Activated T-helper 17 cell treated with anti-CD3 and anti-CD28 coated beads, Interleukin-2, amount 50 U/mL, for 72 hours (primary cell): ENCODE data around the gene ZBTB33. TPM values are rescaled to one million over a fixed set of nuclear protein-coding genes. Genes with fewer than 3 reads are reported as not detected.

Experiments used
- total RNA-seq, 2 donors: library from RNA; stranded (reverse); gene quantifications; one replicate each; pipeline ENCODE4 v1.2.3, GENCODE V29; 2022

ZBTB33 gene
- total RNA-seq, 2 donors from 2014 or later = 14.4 to 14.7 TPM

Other genes with a start within 250 kb of the ZBTB33 start
- gene RHOXF2B, start 173.1 kb upstream of the ZBTB33 start, total RNA-seq = not detected
- under 1 TPM in 1 of 2 donors, not detected in 1; 0.37 TPM for gene RHOXF1, start 134.9 kb upstream of the ZBTB33 start, total RNA-seq
- gene RHOXF2, start 92.2 kb upstream of the ZBTB33 start, total RNA-seq = under 1 TPM in 1 of 2 donors, not detected in 1; 0.29 TPM
- gene TMEM255A, start 60.6 kb downstream of the ZBTB33 start, total RNA-seq = under 1 TPM in 1 of 2 donors, not detected in 1; 0.08 TPM
- gene ATP1B4, start 111.3 kb downstream of the ZBTB33 start, total RNA-seq = not detected
- gene LAMP2, start 218.5 kb downstream of the ZBTB33 start, total RNA-seq = 10 to 100 TPM; 28.7 to 35.4 TPM